ENCODE data around the gene COLEC11. TPM values are rescaled to one million over a fixed set of nuclear protein-coding genes. Genes with fewer than 3 reads are reported as not detected.
"Not testable (repeated sequence)": the region's sequence is repeated elsewhere in the genome, so short reads cannot be mapped to it uniquely, and the experiment has no call there.

Gene COLEC11
- total and polyA plus RNA-seq, 2 experiments from 2014 or later, result 1.3 to 1.5 TPM

- no peak for TF ChIP-seq ZNF462 (CRISPR knock-in tag; IDR thresholded peaks at IDR 0.05)
- TF ChIP-seq ZNF114 (CRISPR knock-in tag; IDR thresholded peaks at IDR 0.05), result no peak
Measured at GRCh38 chr2:3575534-3576262, 19.2 kb upstream of the COLEC11 start (continued).

- not testable (repeated sequence) for H3K9me2 ChIP-seq (ENCODE audit: insufficient read depth); ATAC-seq; H3K9me3 Mint-ChIP-seq; DNase-seq (ENCODE audit: low spot score); H2AFZ ChIP-seq; H3K27me3 ChIP-seq (ENCODE audit: insufficient read depth)
- H3K4me3 ChIP-seq, result peak overlapping the region; percentile 99
- Mint-ChIP-seq H3K4me3 (peak overlapping the region; percentile 99), H3K27me3 (ENCODE audit: insufficient read depth, low read depth, poor library complexity) (peaks cover 13% of the 10 kb centered on the region), H3K27ac (peak overlapping the region; percentile 99), H3K36me3 (ENCODE audit: low read depth) (peaks cover 59% of the 10 kb centered on the region), H3K4me1 (peaks cover 31% of the 10 kb centered on the region)
- peak overlapping the region; percentile 92 for H3K4me2 ChIP-seq
- H4K20me1 ChIP-seq (replicated peaks; ENCODE audit: insufficient read depth), result peaks cover 51% of the 10 kb centered on the region
- peaks cover 61% of the 10 kb centered on the region for H3K79me2 ChIP-seq (replicated peaks; ENCODE audit: insufficient read depth)
- peaks cover 50% of the 10 kb centered on the region for H3K36me3 ChIP-seq (ENCODE audit: insufficient read depth)
- peaks cover 15% of the 10 kb centered on the region for H3K4me1 ChIP-seq (ENCODE audit: insufficient read depth)
- H3F3A ChIP-seq (replicated peaks; ENCODE audit: low read depth), result peaks cover 36% of the 10 kb centered on the region
- H3K27ac ChIP-seq (ENCODE audit: low read depth), result peak overlapping the region; percentile 94
Measured at GRCh38 chr2:3576263-3576630, 18.7 kb upstream of the COLEC11 start.

- no peaks in the 10 kb centered on the region for H3K9me3 Mint-ChIP-seq
- Histone ChIP-seq H4K20me1 (replicated peaks; ENCODE audit: insufficient read depth) (peaks cover 64% of the 10 kb centered on the region), H3K4me3 (peak overlapping the region; percentile 99), H3K9me2 (ENCODE audit: insufficient read depth) (no peaks in the 10 kb centered on the region), H2AFZ (no peak overlapping the region), H3K27ac (ENCODE audit: low read depth) (no peak overlapping the region; the same call in 1 of the 2 replicates), H3K4me2 (0 out of 2 replicates have a peak overlapping the region, but pooled peaks have one; percentile 92), H3K4me1 (ENCODE audit: insufficient read depth) (peaks cover 15% of the 10 kb centered on the region), H3K79me2 (replicated peaks; ENCODE audit: insufficient read depth) (peaks cover 62% of the 10 kb centered on the region), H3K36me3 (ENCODE audit: insufficient read depth) (peaks cover 67% of the 10 kb centered on the region), H3F3A (replicated peaks; ENCODE audit: low read depth) (peaks cover 41% of the 10 kb centered on the region), H3K27me3 (ENCODE audit: insufficient read depth) (no peaks in the 10 kb centered on the region)
- peak overlapping the region; percentile 16; the same call in 1 of the 3 replicates for H3K4me3 Mint-ChIP-seq
- no peak for DNase-seq (ENCODE audit: low spot score)
- no peak overlapping the region for H3K27ac Mint-ChIP-seq
- peaks cover 13% of the 10 kb centered on the region for H3K27me3 Mint-ChIP-seq (ENCODE audit: insufficient read depth, low read depth, poor library complexity)
- peaks cover 31% of the 10 kb centered on the region for H3K4me1 Mint-ChIP-seq
- no peak for ATAC-seq
- H3K36me3 Mint-ChIP-seq (ENCODE audit: low read depth), result peaks cover 83% of the 10 kb centered on the region
- TF ChIP-seq NANOG (IDR thresholded peaks at IDR 0.05; ENCODE audit: borderline replicate concordance), result no peak
- TF ChIP-seq ZNF331 (CRISPR knock-in tag; IDR thresholded peaks at IDR 0.05; ENCODE audit: low read depth), result no peak
- no peak for TF ChIP-seq EZH2phosphoT487 (IDR thresholded peaks at IDR 0.05; ENCODE audit: unreplicated experiment)
- TF ChIP-seq CREB1 (CRISPR knock-in tag; IDR thresholded peaks at IDR 0.05; ENCODE audit: low read depth), result no peak
Measured at GRCh38 chr2:3578987-3579386, 15.9 kb upstream of the COLEC11 start.

Measured in GM23338 (cell line).